ENCODE measurements around the gene CSK.

Gene CSK

DNA sequence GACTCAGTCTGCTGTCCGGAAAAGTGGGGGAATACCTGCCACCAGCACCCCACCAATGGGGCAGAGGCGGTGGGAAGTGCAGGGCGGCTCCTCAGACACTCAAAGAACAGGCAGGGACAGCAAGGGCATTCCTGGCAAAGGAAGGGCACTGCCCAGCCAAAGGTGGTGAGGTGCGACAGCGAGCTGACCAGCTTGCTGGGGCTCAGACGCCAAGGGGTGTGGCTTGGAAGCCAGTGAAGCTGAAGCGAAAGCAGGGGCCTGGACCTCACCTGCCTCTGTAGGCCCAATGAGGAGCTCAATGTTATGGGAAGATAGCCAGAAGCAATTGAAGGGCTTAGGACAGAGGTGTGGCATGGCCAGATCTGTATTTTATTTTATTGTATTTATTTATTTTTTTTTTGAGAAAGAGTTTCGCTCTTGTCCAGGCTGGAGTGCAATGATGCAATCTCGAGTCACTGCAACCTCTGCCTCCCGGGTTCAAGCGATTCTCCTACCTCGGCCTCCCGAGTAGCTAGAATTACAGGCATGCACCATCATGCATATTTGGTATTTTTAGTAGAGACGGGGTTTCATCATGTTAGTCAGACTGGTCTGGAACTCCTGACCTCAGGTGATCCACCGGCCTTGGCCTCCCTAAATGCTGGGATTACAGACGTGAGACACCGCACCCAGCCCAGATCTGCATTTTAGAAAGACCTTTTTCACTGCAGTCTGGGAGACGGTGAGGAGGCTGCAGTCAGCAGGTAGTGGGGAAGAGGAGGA lies 26.4 kb downstream of the CSK start:
- in situ Hi-C loops (cut with HindIII; ENCODE audit: low sequenced_read_pairs): no loop called here
- TF ChIP-seq, protein P1, sequence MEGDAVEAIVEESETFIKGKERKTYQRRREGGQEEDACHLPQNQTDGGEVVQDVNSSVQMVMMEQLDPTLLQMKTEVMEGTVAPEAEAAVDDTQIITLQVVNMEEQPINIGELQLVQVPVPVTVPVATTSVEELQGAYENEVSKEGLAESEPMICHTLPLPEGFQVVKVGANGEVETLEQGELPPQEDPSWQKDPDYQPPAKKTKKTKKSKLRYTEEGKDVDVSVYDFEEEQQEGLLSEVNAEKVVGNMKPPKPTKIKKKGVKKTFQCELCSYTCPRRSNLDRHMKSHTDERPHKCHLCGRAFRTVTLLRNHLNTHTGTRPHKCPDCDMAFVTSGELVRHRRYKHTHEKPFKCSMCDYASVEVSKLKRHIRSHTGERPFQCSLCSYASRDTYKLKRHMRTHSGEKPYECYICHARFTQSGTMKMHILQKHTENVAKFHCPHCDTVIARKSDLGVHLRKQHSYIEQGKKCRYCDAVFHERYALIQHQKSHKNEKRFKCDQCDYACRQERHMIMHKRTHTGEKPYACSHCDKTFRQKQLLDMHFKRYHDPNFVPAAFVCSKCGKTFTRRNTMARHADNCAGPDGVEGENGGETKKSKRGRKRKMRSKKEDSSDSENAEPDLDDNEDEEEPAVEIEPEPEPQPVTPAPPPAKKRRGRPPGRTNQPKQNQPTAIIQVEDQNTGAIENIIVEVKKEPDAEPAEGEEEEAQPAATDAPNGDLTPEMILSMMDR (IDR thresholded peaks at IDR 0.05; ENCODE audit: low read depth, low read length, missing control alignments): no peak
- H3K4me3 ChIP-seq (ENCODE audit: low read depth, low read length): no peak overlapping the region
- DNase-seq (ENCODE audit: low read depth): no peak

DNA sequence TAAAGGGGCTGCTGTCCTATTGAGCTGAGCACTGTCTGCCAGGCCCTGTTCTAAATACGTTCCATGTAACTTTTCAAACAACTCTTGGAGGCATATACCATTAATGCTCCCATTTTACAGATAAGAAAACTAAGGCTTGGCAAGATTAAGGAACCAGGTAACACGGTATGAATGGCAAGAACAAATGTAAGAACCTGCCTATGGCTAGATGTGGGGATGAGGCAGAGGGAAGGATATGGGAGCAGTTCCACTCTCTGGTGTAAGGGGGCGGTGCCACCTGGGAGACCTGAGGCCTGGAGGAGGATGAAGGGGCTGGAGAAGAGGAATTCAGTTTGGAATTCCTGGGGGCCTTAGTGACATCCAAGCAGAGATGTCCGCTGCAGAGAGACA lies 27.0 kb downstream of the CSK start:
- TF ChIP-seq, protein P1 (IDR thresholded peaks at IDR 0.05; ENCODE audit: low read depth, low read length, missing control alignments): peak; percentile 16
- in situ Hi-C loops (cut with HindIII; ENCODE audit: low sequenced_read_pairs): no loop called here
- H3K4me3 ChIP-seq (ENCODE audit: low read depth, low read length): no peak overlapping the region
- no peak for DNase-seq (ENCODE audit: low read depth)

DNA sequence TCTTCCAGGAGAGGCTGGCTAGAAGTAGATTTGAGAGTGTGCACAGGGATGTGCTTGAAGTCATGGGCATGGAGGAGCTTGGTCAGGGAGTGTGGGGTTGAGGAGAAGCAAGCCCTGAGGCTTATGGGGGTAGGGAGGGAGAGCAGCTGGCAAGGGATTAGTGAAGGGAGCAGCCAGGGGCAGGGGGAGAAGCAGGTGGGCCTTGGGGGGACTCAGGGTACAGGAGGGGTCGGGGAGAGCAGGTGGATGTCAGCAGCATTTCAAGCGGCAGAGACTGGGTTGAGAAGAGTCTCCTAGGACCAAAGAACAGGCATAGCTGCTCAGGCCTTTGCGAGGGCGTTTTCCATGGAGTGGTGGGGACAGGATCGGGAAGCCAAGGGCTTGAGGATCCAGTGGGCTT lies 27.4 kb downstream of the CSK start:
- no peak for DNase-seq (ENCODE audit: low read depth)
- TF ChIP-seq, protein P1 (IDR thresholded peaks at IDR 0.05; ENCODE audit: low read depth, low read length, missing control alignments): no peak
- in situ Hi-C loops (cut with HindIII; ENCODE audit: low sequenced_read_pairs): no loop called here
- H3K4me3 ChIP-seq (ENCODE audit: low read depth, low read length): no peak overlapping the region

DNA sequence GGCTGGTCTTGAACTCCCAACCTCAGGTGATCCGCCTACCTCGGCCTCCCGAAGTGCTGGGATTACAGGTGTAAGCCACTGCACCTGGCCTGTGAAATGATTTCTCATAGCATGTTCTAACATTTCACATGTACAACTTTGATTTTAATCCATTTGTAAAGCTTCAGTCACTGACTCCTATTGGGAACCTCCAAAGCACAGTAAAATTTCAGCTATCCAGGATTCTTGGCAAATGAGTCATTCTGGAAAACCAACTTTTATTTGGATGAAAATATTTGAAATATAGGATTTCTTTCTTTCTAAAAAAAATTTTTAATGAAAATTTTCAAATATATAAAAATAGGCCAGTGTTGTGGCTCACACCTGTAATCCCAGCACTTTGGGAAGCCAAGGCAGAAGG lies 28.1 kb downstream of the CSK start:
- DNase-seq (ENCODE audit: low read depth): no peak
- in situ Hi-C loops (cut with HindIII; ENCODE audit: low sequenced_read_pairs): no loop called here
- H3K4me3 ChIP-seq (ENCODE audit: low read depth, low read length): no peak overlapping the region
- TF ChIP-seq, protein P1 (IDR thresholded peaks at IDR 0.05; ENCODE audit: low read depth, low read length, missing control alignments): no peak

DNA sequence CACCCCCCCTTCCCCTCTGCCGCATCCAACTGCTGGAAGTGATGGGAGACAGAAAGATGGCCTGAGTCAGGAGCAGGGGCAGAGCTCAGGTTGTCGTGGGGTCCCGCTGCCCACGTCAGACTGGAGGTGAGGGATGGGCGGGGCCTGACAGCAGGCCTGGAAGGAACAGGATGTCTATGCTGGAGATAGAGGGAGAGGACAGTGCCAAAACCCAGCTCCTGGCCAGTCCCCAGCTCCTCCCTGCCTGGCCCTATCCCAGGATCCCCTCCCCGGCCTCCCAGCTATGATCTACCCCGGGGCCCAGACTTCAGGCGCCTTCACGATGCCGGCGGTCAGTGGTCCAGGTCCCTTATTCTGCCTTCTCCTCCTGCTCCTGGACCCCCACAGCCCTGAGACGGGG lies 30.7 kb downstream of the CSK start, which contains the start of gene LMAN1L:
Gene LMAN1L (plus strand): TSS at position 303 of the 400 bp plus-strand sequence. CDS start 20 bp downstream, at position 323.
- TF ChIP-seq, protein P1 (IDR thresholded peaks at IDR 0.05; ENCODE audit: low read depth, low read length, missing control alignments): no peak
- no peak within 1 kb of the TSS for H3K4me3 ChIP-seq (ENCODE audit: low read depth, low read length)
- no peak for DNase-seq (ENCODE audit: low read depth)
- in situ Hi-C loops (cut with HindIII; ENCODE audit: low sequenced_read_pairs): no loop called here

DNA sequence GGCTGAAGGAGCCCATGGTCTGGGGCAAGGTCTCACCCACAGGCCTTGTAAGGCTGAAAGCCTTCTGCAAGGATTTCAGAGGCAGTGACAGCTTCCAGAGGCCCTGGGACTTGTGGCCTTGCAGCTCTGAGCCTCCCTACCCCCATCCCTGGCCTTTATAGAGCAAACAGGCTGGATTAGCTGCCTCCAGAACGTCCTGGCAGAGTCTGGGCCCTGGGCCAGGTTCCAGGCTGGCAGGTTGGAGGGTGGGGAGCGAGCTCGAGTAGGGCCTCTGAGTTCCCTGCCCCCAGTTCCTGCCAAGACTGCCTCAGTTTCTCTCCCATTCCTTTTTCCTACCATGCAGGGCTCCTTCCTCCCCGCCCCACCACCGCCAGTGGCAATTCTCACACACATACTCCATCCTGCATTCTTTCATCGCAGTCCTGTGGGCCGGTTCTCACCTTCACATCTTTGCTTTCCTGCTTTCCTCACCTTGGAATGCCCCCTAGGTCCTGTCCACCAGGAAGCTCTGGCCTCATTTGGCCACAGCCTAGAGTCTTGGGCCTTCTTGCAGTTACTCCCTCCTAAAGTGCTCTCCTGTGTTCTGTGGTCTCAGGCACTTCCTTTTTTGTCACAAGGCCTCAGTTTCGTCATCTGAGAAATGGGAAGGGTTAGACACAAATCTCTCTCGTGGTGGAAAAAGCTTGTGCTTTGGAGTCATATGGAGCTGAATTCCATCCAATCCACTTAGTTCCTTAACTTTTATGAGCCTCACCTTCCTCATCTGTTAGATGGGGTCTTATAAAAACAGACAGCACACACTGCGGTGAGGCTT lies 33.4 kb downstream of the CSK start:
- no peak for DNase-seq (ENCODE audit: low read depth)
- no peak overlapping the region for H3K4me3 ChIP-seq (ENCODE audit: low read depth, low read length)
- in situ Hi-C loops (cut with HindIII; ENCODE audit: low sequenced_read_pairs): loop anchor here (5.0 kb wide), 1 partner anchor 43 kb away; no protein-coding TSS in a partner anchor

More for the DNA sequence above, 33.4 kb downstream of the CSK start:
- TF ChIP-seq, protein P1 (IDR thresholded peaks at IDR 0.05; ENCODE audit: low read depth, low read length, missing control alignments): no peak

Data from astrocyte of the cerebellum (primary cell).